ENCODE results near the gene SPACA6.
"Not testable (repeated sequence)": the region's sequence is repeated elsewhere in the genome, so short reads cannot be mapped to it uniquely, and the experiment has no call there.

Gene SPACA6

GRCh38 chr19:51668216-51668615 lies 24.9 kb upstream of the SPACA6 start:
- no peak for TF ChIP-seq CTCF (IDR thresholded peaks at IDR 0.05; ENCODE audit: control extremely low read depth, extremely low read depth, low read depth, missing control alignments)
- no peak for DNase-seq (ENCODE audit: extremely low spot score)
- POLR2A ChIA-PET = no interaction called here
- CTCF ChIA-PET = interaction anchor here (1.4 to 3.2 kb wide), 3 partner anchors 7 to 247 kb away, joined by 7 to 17 read pairs (median 13); no protein-coding TSS in a partner anchor

- POLR2A ChIA-PET = interaction anchor here (0.7 kb wide), 1 partner anchor 14 kb away, joined by 3 read pairs; no protein-coding TSS in a partner anchor
- CTCF ChIA-PET = interaction anchor here (0.9 to 2.9 kb wide), 4 partner anchors 15 to 102 kb away, joined by 3 to 15 read pairs (median 4); no protein-coding TSS in a partner anchor
- not testable (repeated sequence) for DNase-seq (ENCODE audit: extremely low spot score)
- peak; percentile 14 for TF ChIP-seq CTCF (IDR thresholded peaks at IDR 0.05; ENCODE audit: control extremely low read depth, extremely low read depth, low read depth, missing control alignments)
Measured at GRCh38 chr19:51675911-51676565, 17.1 kb upstream of the SPACA6 start.

GRCh38 chr19:51676566-51677083 lies 16.5 kb upstream of the SPACA6 start:
- DNase-seq (ENCODE audit: extremely low spot score) = no peak
- POLR2A ChIA-PET = no interaction called here
- CTCF ChIA-PET = interaction anchor here (0.9 to 2.9 kb wide), 4 partner anchors 15 to 101 kb away, joined by 3 to 15 read pairs (median 4); no protein-coding TSS in a partner anchor
- no peak for TF ChIP-seq CTCF (IDR thresholded peaks at IDR 0.05; ENCODE audit: control extremely low read depth, extremely low read depth, low read depth, missing control alignments)

GRCh38 chr19:51680474-51680873 lies 12.7 kb upstream of the SPACA6 start:
- POLR2A ChIA-PET = no interaction called here
- DNase-seq (ENCODE audit: extremely low spot score) = no peak
- CTCF ChIA-PET = interaction anchor here (1.0 to 4.5 kb wide), 3 partner anchors 11 to 23 kb away, joined by 3 to 27 read pairs (median 5); no protein-coding TSS in a partner anchor
- TF ChIP-seq CTCF (IDR thresholded peaks at IDR 0.05; ENCODE audit: control extremely low read depth, extremely low read depth, low read depth, missing control alignments) = no peak

- TF ChIP-seq CTCF (IDR thresholded peaks at IDR 0.05; ENCODE audit: control extremely low read depth, extremely low read depth, low read depth, missing control alignments) = no peak
- CTCF ChIA-PET = interaction anchor here (1.4 to 4.5 kb wide), 2 partner anchors 21 to 167 kb away, joined by 3 to 27 read pairs; no protein-coding TSS in a partner anchor
- no peak for DNase-seq (ENCODE audit: extremely low spot score)
- POLR2A ChIA-PET = no interaction called here
Measured at GRCh38 chr19:51681286-51681941, 11.7 kb upstream of the SPACA6 start.

GRCh38 chr19:51686171-51686570 lies 7.0 kb upstream of the SPACA6 start:
- POLR2A ChIA-PET = no interaction called here
- no peak for TF ChIP-seq CTCF (IDR thresholded peaks at IDR 0.05; ENCODE audit: control extremely low read depth, extremely low read depth, low read depth, missing control alignments)
- no peak for DNase-seq (ENCODE audit: extremely low spot score)
- CTCF ChIA-PET = no interaction called here
